GM08714 (cell line): ENCODE measurements around the gene AHSP.
"Not testable (repeated sequence)": the region's sequence is repeated elsewhere in the genome, so short reads cannot be mapped to it uniquely, and the experiment has no call there.

Source experiments
- H3K4me3 ChIP-seq: fragments of 200-500 bp; sonication (Bioruptor generic); 2 replicates; pipeline ENCODE4 v1.5.1; 2014; ENCODE audit warnings: mild to moderate bottlenecking, low read length, inconsistent platforms
- ZNF274 ChIP-seq: IDR thresholded peaks from 2 replicates; pipeline ENCODE4 v1.6.1; 2012; ENCODE audit warnings: mild to moderate bottlenecking, low read depth, low read length

AHSP gene

DNA sequence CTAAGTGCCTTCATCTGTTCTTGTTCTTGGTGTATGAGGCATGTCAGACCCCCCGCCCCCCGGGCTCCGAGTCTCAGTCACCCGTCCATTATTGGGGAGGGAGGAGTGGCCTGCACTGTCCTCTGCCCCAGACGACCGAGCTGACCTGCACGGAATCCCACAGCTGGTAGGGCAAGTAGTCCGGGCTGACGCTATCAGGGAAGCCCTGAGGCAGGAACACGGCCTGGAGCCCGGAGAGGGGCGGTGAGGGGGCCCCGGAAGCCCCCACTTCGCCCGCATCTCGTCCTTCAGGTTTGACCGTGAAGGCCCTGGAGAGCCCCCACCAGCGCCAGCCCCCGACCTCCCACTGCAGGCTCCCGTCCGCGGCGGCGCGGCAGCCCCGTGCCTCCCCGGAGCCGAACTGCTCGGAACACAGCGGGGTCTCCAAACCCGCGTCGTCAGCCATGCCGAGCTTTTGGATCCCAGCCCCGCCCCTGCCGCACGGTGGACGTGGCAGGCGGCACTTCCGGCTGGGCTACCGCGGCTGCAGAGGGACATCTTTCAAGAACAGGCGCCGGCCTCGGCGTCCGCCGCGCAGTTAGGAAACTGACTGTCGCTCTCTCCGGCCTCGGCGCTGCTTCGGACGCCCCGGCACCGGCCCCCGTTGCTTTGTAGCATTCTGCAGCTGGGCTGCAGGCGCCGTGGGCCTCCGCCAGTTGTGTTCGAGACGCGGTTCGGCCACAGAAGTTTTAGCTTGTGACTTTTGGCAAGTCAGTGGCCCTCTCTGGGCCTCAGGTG is 19.6 kb upstream of the AHSP start, which contains the start of gene RUSF1:
TSS of gene RUSF1 (minus strand) at position 463 of the 777 bp plus-strand sequence. CDS start at position 445, 18 bp downstream.
- H3K4me3 ChIP-seq, result peak within 1 kb of the TSS; percentile 95

GRCh38 chr16:31508706-31509195 is 18.9 kb upstream of the AHSP start:
- H3K4me3 ChIP-seq, result peak overlapping the region; percentile 95
- no peak for TF ChIP-seq ZNF274

More for the DNA sequence above, 19.6 kb upstream of the AHSP start, which contains the start of gene RUSF1:
- TF ChIP-seq ZNF274, result no peak

DNA sequence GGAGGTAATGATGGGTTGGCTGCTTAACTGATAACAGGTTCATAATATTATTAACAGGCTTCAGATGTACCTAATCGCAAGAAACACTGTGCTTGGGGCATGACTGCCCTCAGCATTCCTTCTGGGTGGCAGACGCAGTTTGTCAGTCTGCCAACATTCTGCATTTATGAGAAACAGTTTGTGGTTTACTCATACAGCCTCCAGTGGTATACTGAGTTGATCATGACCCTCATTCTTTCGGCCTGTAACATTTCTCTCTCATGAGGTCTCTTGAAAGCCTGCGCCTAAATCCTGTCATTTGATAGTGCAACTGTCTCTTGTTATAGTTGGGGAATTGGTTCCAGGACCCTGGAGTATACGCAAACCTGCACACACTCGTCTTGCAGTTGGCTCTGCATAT is 14.6 kb upstream of the AHSP start:
- TF ChIP-seq ZNF274, result no peak
- no peak overlapping the region for H3K4me3 ChIP-seq

DNA sequence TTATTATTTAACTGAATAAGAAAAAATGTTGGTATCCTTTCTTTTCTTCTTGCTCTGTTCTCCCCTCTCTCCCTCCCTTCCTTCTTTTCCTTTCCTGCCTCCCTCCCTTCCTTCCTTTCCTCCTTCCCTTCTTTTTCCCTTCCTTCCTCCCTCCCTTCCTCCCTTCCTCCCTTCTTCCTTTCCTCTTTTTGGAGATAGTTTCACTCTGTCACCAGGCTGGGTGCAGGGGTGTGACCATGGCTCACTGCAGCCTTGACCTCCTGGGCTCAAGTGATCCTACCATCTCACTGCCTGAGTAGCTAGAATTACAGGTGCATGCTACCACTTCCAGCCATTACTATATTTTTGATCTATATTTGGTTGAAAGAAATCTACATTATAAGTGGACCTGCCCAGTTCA is 13.8 kb upstream of the AHSP start:
- TF ChIP-seq ZNF274, result no peak
- no peak overlapping the region for H3K4me3 ChIP-seq

DNA sequence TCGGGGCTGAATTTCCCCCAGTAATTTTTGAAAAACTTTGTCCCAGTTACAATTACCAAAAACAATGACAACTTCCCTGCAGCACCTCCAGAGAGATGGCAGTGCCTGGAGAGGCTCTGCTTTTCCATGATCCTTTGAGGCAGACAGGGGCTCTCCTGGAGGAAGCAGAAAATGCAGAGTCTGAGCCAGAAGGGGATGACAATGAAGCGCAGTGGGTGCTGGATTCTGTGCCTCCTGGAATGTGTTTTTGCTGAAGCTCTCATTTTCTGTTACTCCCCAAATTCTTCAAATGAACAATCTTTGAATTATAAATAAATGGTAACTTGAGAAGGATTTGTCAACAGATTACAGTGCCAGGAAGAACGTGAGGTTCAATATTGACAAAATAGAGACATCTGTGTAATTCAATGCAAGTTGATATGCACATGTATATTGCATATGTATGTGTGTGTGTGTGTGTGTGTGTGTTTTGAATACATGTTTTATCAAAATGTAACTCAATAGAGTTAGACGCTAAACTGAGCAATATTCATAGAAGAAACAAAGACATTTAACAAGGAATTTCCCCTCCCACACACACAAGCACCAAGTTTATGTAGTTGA is 9.8 kb upstream of the AHSP start:
- TF ChIP-seq ZNF274, result no peak
- H3K4me3 ChIP-seq, result no peak overlapping the region

- no peak for TF ChIP-seq ZNF274
- H3K4me3 ChIP-seq, result no peak overlapping the region
These were observed 7.8 kb upstream of the AHSP start for GRCh38 chr16:31519759-31520431.

- H3K4me3 ChIP-seq, result no peak overlapping the region
- TF ChIP-seq ZNF274, result no peak
These were observed 6.3 kb upstream of the AHSP start for GRCh38 chr16:31521368-31521767.

DNA sequence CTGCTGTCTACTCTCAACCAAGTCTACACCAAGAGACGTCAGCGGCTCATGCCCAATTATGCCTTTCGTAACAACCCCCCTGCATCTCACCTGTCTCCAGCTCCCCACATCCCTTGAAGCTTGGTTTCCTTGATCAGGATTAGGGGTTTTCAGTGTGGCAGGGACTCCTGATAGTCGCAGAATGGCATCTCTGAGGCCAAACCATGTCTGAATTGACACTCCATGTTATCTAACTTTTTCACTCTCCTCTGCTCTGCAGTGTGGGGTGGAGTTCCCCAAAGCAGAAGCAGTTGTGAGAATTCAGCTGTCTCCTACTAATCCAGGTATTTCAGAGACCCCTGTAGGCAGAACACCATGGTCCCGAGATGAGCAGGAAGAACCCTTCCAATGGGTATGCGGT is 5.6 kb upstream of the AHSP start:
- no peak for TF ChIP-seq ZNF274
- H3K4me3 ChIP-seq, result no peak overlapping the region

DNA sequence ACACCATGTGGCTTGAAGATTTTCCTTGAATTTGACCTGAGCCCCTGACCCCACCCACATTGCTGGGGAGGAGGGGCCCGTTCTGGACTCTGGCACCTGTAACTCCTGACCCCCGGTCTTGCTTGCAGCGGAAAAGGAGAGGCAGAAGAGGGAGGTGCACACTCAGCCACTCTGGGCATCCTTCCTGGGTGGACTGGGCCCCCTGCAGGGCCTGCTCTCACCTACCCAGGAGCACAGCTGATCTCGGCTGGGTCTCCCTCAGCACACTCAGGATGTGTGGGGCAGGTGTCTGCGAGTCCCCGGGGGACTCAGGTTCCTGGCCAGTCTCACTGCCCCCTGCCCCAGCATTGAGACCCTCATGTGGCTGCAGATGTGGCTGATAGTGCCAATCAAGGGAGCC is 3.9 kb upstream of the AHSP start:
- not testable (repeated sequence) for H3K4me3 ChIP-seq

- H3K4me3 ChIP-seq, result no peak overlapping the region
- TF ChIP-seq ZNF274, result no peak
These were observed 2.6 kb upstream of the AHSP start for GRCh38 chr16:31525113-31525512.

- no peak for TF ChIP-seq ZNF274
- H3K4me3 ChIP-seq, result no peak overlapping the region
These were observed 915 bp downstream of the AHSP start for GRCh38 chr16:31528523-31529107.

GRCh38 chr16:31529108-31529936 is 1.6 kb downstream of the AHSP start:
- no peak for TF ChIP-seq ZNF274
- no peak overlapping the region for H3K4me3 ChIP-seq

- TF ChIP-seq ZNF274, result no peak
- H3K4me3 ChIP-seq, result no peak overlapping the region
These were observed 2.2 kb downstream of the AHSP start for GRCh38 chr16:31529937-31530312.

GRCh38 chr16:31530405-31530804 is 2.7 kb downstream of the AHSP start:
- TF ChIP-seq ZNF274, result no peak
- H3K4me3 ChIP-seq, result no peak overlapping the region
